Neural crest cell (in vitro differentiated cells): ENCODE measurements around the gene NRXN3. TPM values are rescaled to one million over a fixed set of nuclear protein-coding genes. Genes with fewer than 3 reads are reported as not detected.

Experiments
- DNase-seq: peaks from one replicate; pipeline ENCODE4 v3.0.0; 2021; ENCODE audit warnings: low read depth, mixed read lengths, low spot score
- H3K27ac Mint-ChIP-seq: one replicate; pipeline ENCODE4 v1.8.0; 2021; ENCODE audit warnings: mild to moderate bottlenecking, mixed read lengths; ENCODE audit not compliant: unreplicated experiment
- H3K27me3 Mint-ChIP-seq: 2 replicates; pipeline ENCODE4 v1.8.0; 2021; ENCODE audit warnings: low read depth, mild to moderate bottlenecking, mixed read lengths
- H3K36me3 Mint-ChIP-seq: 2 replicates; pipeline ENCODE4 v1.8.0; 2021; ENCODE audit warnings: low read depth, mild to moderate bottlenecking, mixed read lengths
- H3K4me1 Mint-ChIP-seq: 2 replicates; pipeline ENCODE4 v1.8.0; 2021; ENCODE audit warnings: mixed read lengths
- H3K4me3 Mint-ChIP-seq: one replicate; pipeline ENCODE4 v1.8.0; 2021; ENCODE audit warnings: mild to moderate bottlenecking, mixed read lengths
- H3K9me3 Mint-ChIP-seq: 2 replicates; pipeline ENCODE4 v1.8.0; 2021; ENCODE audit warnings: mixed read lengths
- total RNA-seq: library from RNA; stranded (reverse); gene quantifications from 2 replicates; pipeline ENCODE4 v1.2.1, GENCODE V29; 2021
- TF ChIP-seq, protein P1 (sequence below): fragments of 200-600 bp; sonication (generic); conservative IDR thresholded peaks from 2 replicates; pipeline ENCODE4 v1.5.0; 2021; ENCODE audit warnings: antibody characterized with exemption, mild to moderate bottlenecking

NRXN3 gene
- total RNA-seq, 1 donor from 2014 or later: 2.5 TPM

DNA sequence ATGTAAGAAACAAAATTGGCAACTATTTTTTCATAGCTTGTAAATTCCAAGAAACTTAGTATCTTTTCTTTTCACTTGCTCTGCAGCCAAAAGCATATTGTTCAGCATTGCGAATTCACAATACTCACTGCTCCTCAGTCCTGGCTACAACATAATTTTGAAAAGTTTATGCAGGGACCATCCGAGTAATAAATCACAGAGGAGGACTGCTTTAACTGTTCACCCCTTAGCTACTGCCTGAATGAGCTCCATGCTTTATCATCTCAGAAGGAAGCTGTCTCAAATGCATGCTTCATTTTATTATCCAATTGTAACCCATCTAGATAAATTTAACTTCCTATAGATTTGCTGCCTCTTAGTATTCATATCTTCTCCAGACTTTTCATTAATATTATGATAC lies 1213.3 kb downstream of the NRXN3 start:
- Mint-ChIP-seq H3K27ac (peak overlapping the region; percentile 6), H3K36me3 (no peaks in the 10 kb centered on the region), H3K9me3 (no peaks in the 10 kb centered on the region), H3K4me3 (no peak overlapping the region), H3K27me3 (no peaks in the 10 kb centered on the region), H3K4me1 (no peaks in the 10 kb centered on the region)
- no peak for DNase-seq
- TF ChIP-seq, protein P1, sequence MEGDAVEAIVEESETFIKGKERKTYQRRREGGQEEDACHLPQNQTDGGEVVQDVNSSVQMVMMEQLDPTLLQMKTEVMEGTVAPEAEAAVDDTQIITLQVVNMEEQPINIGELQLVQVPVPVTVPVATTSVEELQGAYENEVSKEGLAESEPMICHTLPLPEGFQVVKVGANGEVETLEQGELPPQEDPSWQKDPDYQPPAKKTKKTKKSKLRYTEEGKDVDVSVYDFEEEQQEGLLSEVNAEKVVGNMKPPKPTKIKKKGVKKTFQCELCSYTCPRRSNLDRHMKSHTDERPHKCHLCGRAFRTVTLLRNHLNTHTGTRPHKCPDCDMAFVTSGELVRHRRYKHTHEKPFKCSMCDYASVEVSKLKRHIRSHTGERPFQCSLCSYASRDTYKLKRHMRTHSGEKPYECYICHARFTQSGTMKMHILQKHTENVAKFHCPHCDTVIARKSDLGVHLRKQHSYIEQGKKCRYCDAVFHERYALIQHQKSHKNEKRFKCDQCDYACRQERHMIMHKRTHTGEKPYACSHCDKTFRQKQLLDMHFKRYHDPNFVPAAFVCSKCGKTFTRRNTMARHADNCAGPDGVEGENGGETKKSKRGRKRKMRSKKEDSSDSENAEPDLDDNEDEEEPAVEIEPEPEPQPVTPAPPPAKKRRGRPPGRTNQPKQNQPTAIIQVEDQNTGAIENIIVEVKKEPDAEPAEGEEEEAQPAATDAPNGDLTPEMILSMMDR: no peak

GRCh38 chr14:79395061-79395460 lies 1224.9 kb downstream of the NRXN3 start:
- H3K4me3 Mint-ChIP-seq: no peak overlapping the region
- H3K27me3 Mint-ChIP-seq: no peaks in the 10 kb centered on the region
- DNase-seq: no peak
- H3K9me3 Mint-ChIP-seq: peaks cover 5% of the 10 kb centered on the region
- no peaks in the 10 kb centered on the region for H3K4me1 Mint-ChIP-seq
- TF ChIP-seq, protein P1: no peak
- no peak overlapping the region for H3K27ac Mint-ChIP-seq
- no peaks in the 10 kb centered on the region for H3K36me3 Mint-ChIP-seq

DNA sequence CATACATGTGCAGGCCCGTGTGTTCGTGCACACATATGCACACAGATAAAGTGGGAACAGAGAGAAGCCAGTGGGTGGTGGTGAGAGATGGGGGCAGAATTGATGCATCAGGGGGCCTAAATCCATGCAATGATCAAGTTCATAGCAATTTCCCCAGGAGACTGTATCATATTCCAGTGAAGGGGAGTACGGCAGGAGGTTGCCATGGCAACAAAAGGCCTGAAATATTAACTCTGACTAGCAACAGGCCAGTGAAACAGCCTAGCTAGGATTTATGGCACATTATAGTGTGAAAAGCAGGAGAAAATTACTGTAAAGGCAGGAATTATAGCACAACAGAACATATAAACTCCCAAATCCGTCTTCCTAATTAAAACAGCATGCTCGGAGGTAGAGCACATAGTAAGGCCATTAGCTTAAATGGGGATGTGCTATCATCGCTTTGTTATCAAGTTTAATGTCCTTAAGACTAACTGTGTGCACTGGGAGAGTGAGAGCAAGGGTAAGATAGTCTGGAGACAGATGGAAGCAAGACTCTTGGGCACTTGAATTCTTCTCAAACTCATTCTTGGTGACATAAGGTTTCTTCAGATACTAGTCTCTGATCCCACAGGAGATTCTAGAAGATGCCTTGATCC lies 1234.8 kb downstream of the NRXN3 start:
- DNase-seq: no peak
- Mint-ChIP-seq H3K27ac (peak overlapping the region; percentile 60), H3K4me3 (peak overlapping the region; percentile 11), H3K36me3 (no peaks in the 10 kb centered on the region), H3K27me3 (no peaks in the 10 kb centered on the region), H3K4me1 (peaks cover 46% of the 10 kb centered on the region), H3K9me3 (peaks cover 3% of the 10 kb centered on the region)
- TF ChIP-seq, protein P1: no peak

GRCh38 chr14:79405512-79405910 lies 1235.3 kb downstream of the NRXN3 start:
- peak overlapping the region; percentile 60 for H3K27ac Mint-ChIP-seq
- peaks cover 3% of the 10 kb centered on the region for H3K9me3 Mint-ChIP-seq
- peak overlapping the region; percentile 11 for H3K4me3 Mint-ChIP-seq
- no peaks in the 10 kb centered on the region for H3K36me3 Mint-ChIP-seq
- H3K4me1 Mint-ChIP-seq: peaks cover 46% of the 10 kb centered on the region
- H3K27me3 Mint-ChIP-seq: no peaks in the 10 kb centered on the region
- TF ChIP-seq, protein P1: no peak
- no peak for DNase-seq

- no peak overlapping the region for H3K27ac Mint-ChIP-seq
- H3K36me3 Mint-ChIP-seq: no peaks in the 10 kb centered on the region
- H3K4me1 Mint-ChIP-seq: peaks cover 46% of the 10 kb centered on the region
- TF ChIP-seq, protein P1: no peak
- no peaks in the 10 kb centered on the region for H3K27me3 Mint-ChIP-seq
- H3K9me3 Mint-ChIP-seq: peaks cover 3% of the 10 kb centered on the region
- no peak overlapping the region for H3K4me3 Mint-ChIP-seq
- no peak for DNase-seq
These were observed 1237.4 kb downstream of the NRXN3 start for GRCh38 chr14:79407572-79407971.
